ENCODE data around the gene AP5Z1. TPM values are rescaled to one million over a fixed set of nuclear protein-coding genes. Genes with fewer than 3 reads are reported as not detected.
A peak's percentile ranks its signal among the peaks of the same experiment; 100 is the strongest.

Gene AP5Z1
- total RNA-seq, 2 donors from 2014 or later, result 30.9 to 61.7 TPM

DNA sequence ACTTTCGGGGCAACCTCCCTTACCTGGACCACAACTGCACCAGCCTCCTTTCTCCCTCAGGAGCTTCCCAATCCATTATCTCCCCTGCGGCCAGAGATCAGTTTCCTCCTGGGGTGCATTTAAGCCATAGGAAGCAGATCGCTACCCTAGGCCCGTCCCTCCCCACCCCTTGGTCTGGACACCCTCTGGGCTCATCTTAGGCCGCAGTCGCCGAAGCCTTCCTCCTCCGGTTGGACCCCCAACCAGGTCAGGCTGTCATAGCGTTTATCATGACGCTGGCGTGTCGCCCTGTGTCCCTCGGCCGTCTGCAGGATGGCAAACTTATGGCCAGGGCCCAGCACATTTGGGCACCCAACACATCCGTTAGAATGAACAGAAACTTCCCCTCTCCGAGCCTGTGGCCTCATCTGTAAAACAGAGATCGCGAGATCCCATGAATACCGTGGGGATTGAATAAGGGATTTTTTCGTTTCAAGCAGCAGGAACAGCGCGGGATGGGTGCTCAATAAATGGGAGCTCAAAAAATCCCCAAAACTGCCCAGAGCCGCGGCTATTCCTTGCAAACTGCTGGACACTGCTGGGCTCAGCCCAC is 669 bp upstream of the AP5Z1 start:
- peaks cover 4% of the 10 kb centered on the region for H3K4me1 ChIP-seq (replicated peaks)
- DNase-seq (ENCODE audit: low spot score), result no peak

GRCh38 chr7:4775848-4776623 is 613 bp downstream of the AP5Z1 start:
- 20% methylated on average over 32 of the region's 32 CpGs for WGBS
- peak overlapping the region; percentile 73 to 92 for H3K4me3 ChIP-seq
- H3K27me3 ChIP-seq (replicated peaks; ENCODE audit: insufficient read depth), result no peaks in the 10 kb centered on the region
- no peak for TF ChIP-seq CTCF (IDR thresholded peaks at IDR 0.05)
- no peak for TF ChIP-seq POLR2A (IDR thresholded peaks at IDR 0.05)
- no peak for TF ChIP-seq POLR2AphosphoS5 (IDR thresholded peaks at IDR 0.05)
- DNase-seq (ENCODE audit: low spot score), result peak; percentile 34
- H3K27ac ChIP-seq, result peak overlapping the region; percentile 91 to 95
- no peaks in the 10 kb centered on the region for H3K9me3 ChIP-seq
- peaks cover 4% of the 10 kb centered on the region for H3K4me1 ChIP-seq (replicated peaks)
- H3K36me3 ChIP-seq, result peaks cover 0 to under 1% of the 10 kb centered on the region in 2 donors
- intact Hi-C loops (cut with DNase I), result no loop called here

More for the DNA sequence above, 669 bp upstream of the AP5Z1 start:
- Histone ChIP-seq H3K9me3 (no peaks in the 10 kb centered on the region), H3K36me3 (no peaks in the 10 kb centered on the region), H3K4me3 (peak overlapping the region; percentile 73 to 92), H3K27me3 (replicated peaks; ENCODE audit: insufficient read depth) (no peaks in the 10 kb centered on the region), H3K27ac (peak overlapping the region; percentile 91 to 95)
- 6% methylated on average over 24 of the region's 24 CpGs for WGBS
- intact Hi-C loops (cut with DNase I), result no loop called here
- no peak for TF ChIP-seq CTCF (IDR thresholded peaks at IDR 0.05)
- no peak for TF ChIP-seq POLR2A (IDR thresholded peaks at IDR 0.05)
- no peak for TF ChIP-seq POLR2AphosphoS5 (IDR thresholded peaks at IDR 0.05)

DNA sequence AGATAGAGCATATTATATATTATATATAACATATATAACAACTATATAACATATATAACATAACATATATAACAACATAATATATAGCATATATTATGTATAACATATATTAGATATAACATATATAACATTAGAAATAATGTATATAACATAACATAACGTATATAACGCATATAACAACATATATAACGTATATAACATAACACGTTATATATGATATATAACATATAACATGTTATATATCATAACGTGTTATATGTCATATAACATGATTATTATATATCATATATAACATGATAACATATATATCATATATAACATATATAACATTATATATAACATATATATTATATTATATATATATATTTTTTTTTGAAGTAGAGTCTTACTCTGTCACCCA is 3.7 kb downstream of the AP5Z1 start:
- intact Hi-C loops (cut with DNase I), result no loop called here
- Histone ChIP-seq H3K4me3 (no peak overlapping the region), H3K36me3 (peaks cover 9 to 16% of the 10 kb centered on the region in 2 donors), H3K4me1 (replicated peaks) (peaks cover 4% of the 10 kb centered on the region), H3K27me3 (replicated peaks; ENCODE audit: insufficient read depth) (no peaks in the 10 kb centered on the region), H3K9me3 (no peaks in the 10 kb centered on the region), H3K27ac (no peak overlapping the region)
- no peak for TF ChIP-seq POLR2A (IDR thresholded peaks at IDR 0.05)
- TF ChIP-seq POLR2AphosphoS5 (IDR thresholded peaks at IDR 0.05), result no peak
- TF ChIP-seq CTCF (IDR thresholded peaks at IDR 0.05), result no peak
- DNase-seq (ENCODE audit: low spot score), result no peak
- 90% methylated on average over 5 of the region's 5 CpGs for WGBS

- Histone ChIP-seq H3K4me1 (replicated peaks) (peaks cover 3% of the 10 kb centered on the region), H3K4me3 (no peak overlapping the region), H3K9me3 (no peaks in the 10 kb centered on the region), H3K36me3 (peaks cover 17 to 22% of the 10 kb centered on the region in 2 donors), H3K27ac (no peak overlapping the region), H3K27me3 (replicated peaks; ENCODE audit: insufficient read depth) (no peaks in the 10 kb centered on the region)
- no peak for DNase-seq (ENCODE audit: low spot score)
- intact Hi-C loops (cut with DNase I), result no loop called here
- TF ChIP-seq CTCF (IDR thresholded peaks at IDR 0.05) (no peak), POLR2A (IDR thresholded peaks at IDR 0.05) (no peak)
- WGBS, result 93% methylated on average over 18 of the region's 27 CpGs
These were observed 6.1 kb downstream of the AP5Z1 start for GRCh38 chr7:4781366-4782069.

All from prostate gland (tissue), 2 donors.